ENCODE measurements around the gene JAG1.

DNA sequence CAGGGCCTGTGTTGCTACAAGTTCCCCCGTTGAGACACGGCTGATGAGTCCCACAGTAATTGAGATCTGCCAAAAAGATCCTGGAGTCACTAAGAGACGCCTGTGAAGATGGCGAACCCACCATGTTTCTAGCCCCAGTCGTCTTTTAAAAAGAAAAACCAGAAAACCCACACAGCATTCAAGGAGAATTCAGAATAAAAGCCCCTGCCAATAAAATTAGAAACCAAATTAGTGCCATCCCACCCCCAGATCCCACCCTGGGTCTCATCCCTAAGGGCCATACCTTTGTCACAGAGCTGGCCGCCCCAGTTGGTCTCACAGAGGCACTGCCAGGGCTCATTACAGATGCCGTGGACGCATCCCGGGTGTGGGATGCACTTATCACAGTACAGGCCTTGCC is 21.6 kb downstream of the JAG1 start:
- TF ChIP-seq, protein P1, sequence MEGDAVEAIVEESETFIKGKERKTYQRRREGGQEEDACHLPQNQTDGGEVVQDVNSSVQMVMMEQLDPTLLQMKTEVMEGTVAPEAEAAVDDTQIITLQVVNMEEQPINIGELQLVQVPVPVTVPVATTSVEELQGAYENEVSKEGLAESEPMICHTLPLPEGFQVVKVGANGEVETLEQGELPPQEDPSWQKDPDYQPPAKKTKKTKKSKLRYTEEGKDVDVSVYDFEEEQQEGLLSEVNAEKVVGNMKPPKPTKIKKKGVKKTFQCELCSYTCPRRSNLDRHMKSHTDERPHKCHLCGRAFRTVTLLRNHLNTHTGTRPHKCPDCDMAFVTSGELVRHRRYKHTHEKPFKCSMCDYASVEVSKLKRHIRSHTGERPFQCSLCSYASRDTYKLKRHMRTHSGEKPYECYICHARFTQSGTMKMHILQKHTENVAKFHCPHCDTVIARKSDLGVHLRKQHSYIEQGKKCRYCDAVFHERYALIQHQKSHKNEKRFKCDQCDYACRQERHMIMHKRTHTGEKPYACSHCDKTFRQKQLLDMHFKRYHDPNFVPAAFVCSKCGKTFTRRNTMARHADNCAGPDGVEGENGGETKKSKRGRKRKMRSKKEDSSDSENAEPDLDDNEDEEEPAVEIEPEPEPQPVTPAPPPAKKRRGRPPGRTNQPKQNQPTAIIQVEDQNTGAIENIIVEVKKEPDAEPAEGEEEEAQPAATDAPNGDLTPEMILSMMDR (IDR thresholded peaks at IDR 0.05), result no peak
- no peak for TF ChIP-seq POLR2A (IDR thresholded peaks at IDR 0.05)

Measured in prostate gland (tissue), 2 donors.